ENCODE data around the gene EIF5. TPM values are rescaled to one million over a fixed set of nuclear protein-coding genes. Genes with fewer than 3 reads are reported as not detected.

EIF5 gene
- total RNA-seq, 1 experiment from 2014 or later = 392 TPM

DNA sequence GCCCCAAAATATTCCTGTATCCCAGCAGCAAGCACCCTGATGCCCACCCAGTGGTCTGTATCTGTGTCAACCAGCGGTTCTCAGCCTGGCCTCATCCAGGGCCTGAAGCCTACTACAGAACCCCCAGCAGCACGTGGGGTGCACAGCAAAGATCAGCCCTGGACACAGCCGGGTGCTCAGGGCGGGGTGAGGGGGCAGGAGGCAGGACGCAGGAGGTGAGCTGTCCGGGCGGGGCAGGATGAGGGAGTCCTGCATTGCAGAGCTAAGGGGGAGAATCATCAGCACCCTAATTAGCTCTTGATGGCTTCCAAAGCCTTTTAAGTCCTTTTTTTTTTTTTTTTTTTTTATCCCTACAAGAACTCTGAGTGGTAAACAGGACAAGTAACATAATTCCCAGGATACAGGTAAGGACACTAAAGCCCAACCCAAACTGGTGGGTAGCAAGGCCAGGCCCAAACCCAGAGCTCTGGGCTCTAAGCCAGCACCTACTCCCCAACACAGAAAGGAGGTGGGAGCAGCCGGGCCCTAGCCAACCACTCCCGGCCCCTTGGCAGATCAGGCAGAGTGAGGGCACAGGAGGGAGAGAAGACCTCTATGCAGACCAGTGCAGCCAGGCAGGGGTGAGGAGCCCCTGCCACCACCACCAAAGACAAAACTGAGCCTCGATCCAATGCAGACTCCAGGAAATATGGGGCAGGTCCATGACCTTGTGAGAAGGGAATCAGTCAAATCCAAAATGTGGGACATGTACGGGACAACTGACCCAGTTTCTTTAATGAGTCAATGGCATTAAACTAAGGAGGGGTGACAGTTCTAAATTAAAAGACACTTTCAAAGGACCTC lies 32.3 kb upstream of the EIF5 start:
- Histone ChIP-seq H3K36me3 (ENCODE audit: control insufficient read depth, insufficient read depth, low read length) (no peaks in the 10 kb centered on the region), H3K4me1 (no peaks in the 10 kb centered on the region), H3K27me3 (replicated peaks; ENCODE audit: control insufficient read depth, insufficient read depth, low read length) (no peaks in the 10 kb centered on the region), H3K9me3 (no peaks in the 10 kb centered on the region), H3K4me3 (ENCODE audit: low read depth, low read length) (no peak overlapping the region)
- no TSS peak for BruUV-seq (replicated peaks)
- no peak for DNase-seq
- CTCF ChIA-PET = no interaction called here
- no peaks in the 10 kb centered on the region for H3K27me3 Mint-ChIP-seq (ENCODE audit: insufficient read depth, unreplicated experiment)
- intact Hi-C loops (cut with micrococcal nuclease; ENCODE audit: unreplicated experiment) = no loop called here
- POLR2A ChIA-PET = interaction anchor here (0.6 kb wide), 1 partner anchor 28 kb away, joined by 3 read pairs; no protein-coding TSS in a partner anchor
- TF ChIP-seq, protein P1, sequence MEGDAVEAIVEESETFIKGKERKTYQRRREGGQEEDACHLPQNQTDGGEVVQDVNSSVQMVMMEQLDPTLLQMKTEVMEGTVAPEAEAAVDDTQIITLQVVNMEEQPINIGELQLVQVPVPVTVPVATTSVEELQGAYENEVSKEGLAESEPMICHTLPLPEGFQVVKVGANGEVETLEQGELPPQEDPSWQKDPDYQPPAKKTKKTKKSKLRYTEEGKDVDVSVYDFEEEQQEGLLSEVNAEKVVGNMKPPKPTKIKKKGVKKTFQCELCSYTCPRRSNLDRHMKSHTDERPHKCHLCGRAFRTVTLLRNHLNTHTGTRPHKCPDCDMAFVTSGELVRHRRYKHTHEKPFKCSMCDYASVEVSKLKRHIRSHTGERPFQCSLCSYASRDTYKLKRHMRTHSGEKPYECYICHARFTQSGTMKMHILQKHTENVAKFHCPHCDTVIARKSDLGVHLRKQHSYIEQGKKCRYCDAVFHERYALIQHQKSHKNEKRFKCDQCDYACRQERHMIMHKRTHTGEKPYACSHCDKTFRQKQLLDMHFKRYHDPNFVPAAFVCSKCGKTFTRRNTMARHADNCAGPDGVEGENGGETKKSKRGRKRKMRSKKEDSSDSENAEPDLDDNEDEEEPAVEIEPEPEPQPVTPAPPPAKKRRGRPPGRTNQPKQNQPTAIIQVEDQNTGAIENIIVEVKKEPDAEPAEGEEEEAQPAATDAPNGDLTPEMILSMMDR (IDR thresholded peaks at IDR 0.05; ENCODE audit: insufficient read depth in 1 of 2, low read depth in 1 of 2, low read length in 1 of 2, severe bottlenecking in 1 of 2, unreplicated experiment in 1 of 2) = no peak
- no peaks in the 10 kb centered on the region for H3K9me3 Mint-ChIP-seq (ENCODE audit: unreplicated experiment)
- H3K4me3 Mint-ChIP-seq (ENCODE audit: unreplicated experiment) = no peak overlapping the region
- H3K36me3 Mint-ChIP-seq (ENCODE audit: insufficient read depth, unreplicated experiment) = no peaks in the 10 kb centered on the region
- no peaks in the 10 kb centered on the region for H3K4me1 Mint-ChIP-seq (ENCODE audit: low read depth, unreplicated experiment)
- no peak overlapping the region for H3K27ac Mint-ChIP-seq (ENCODE audit: unreplicated experiment)

DNA sequence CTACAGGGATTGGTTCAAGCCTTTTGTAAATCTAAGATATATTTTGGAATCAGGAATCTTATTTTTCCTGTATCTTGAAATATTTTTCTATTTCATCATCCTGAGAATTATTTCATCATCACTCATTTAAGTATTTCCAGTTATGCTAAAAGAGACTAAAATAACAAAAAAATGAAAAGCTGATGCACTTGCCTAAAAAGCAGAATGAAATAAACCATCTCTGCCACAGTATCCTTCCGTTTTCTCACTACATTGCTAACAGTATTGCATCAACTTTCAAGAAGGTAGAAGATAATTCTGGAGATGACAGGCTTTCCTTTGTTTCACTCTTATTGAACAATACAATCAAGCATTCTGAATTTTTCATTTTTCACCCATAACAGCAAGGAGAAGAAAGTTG lies 31.1 kb upstream of the EIF5 start:
- intact Hi-C loops (cut with micrococcal nuclease; ENCODE audit: unreplicated experiment) = no loop called here
- no peak overlapping the region for H3K27ac Mint-ChIP-seq (ENCODE audit: unreplicated experiment)
- CTCF ChIA-PET = no interaction called here

DNA sequence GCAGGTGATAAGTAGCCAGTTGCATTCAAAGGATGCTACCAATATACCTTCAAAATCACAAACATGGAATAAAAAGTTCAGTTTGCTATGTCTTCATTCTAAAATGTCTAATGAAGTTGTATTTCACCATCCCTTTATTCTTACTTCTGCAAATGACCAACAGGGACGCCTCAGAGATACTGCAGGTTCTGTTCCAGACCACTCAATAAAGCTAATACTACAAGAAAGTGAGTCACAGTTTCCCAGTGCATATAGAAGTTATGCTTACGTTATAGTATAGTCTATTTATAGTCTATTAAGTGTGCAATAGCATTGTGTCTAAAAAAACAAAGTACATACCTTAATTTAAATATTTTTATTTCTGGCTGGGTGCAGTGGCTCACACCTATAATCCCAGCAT lies 29.3 kb upstream of the EIF5 start:
- Mint-ChIP-seq H3K4me1 (ENCODE audit: low read depth, unreplicated experiment) (no peaks in the 10 kb centered on the region), H3K27ac (ENCODE audit: unreplicated experiment) (no peak overlapping the region), H3K27me3 (ENCODE audit: insufficient read depth, unreplicated experiment) (no peaks in the 10 kb centered on the region), H3K36me3 (ENCODE audit: insufficient read depth, unreplicated experiment) (no peaks in the 10 kb centered on the region), H3K4me3 (ENCODE audit: unreplicated experiment) (no peak overlapping the region), H3K9me3 (ENCODE audit: unreplicated experiment) (no peaks in the 10 kb centered on the region)
- H3K9me3 ChIP-seq = no peaks in the 10 kb centered on the region
- intact Hi-C loops (cut with micrococcal nuclease; ENCODE audit: unreplicated experiment) = no loop called here
- no peak overlapping the region for H3K4me3 ChIP-seq (ENCODE audit: low read depth, low read length)
- H3K4me1 ChIP-seq = no peaks in the 10 kb centered on the region
- BruUV-seq (replicated peaks) = no TSS peak
- POLR2A ChIA-PET = no interaction called here
- DNase-seq = no peak
- H3K36me3 ChIP-seq (ENCODE audit: control insufficient read depth, insufficient read depth, low read length) = no peaks in the 10 kb centered on the region
- CTCF ChIA-PET = no interaction called here
- H3K27me3 ChIP-seq (replicated peaks; ENCODE audit: control insufficient read depth, insufficient read depth, low read length) = no peaks in the 10 kb centered on the region
- TF ChIP-seq, protein P1 (IDR thresholded peaks at IDR 0.05; ENCODE audit: insufficient read depth in 1 of 2, low read depth in 1 of 2, low read length in 1 of 2, severe bottlenecking in 1 of 2, unreplicated experiment in 1 of 2) = no peak

More for the DNA sequence above, 31.1 kb upstream of the EIF5 start:
- Mint-ChIP-seq H3K36me3 (ENCODE audit: insufficient read depth, unreplicated experiment) (no peaks in the 10 kb centered on the region), H3K9me3 (ENCODE audit: unreplicated experiment) (no peaks in the 10 kb centered on the region), H3K4me1 (ENCODE audit: low read depth, unreplicated experiment) (no peaks in the 10 kb centered on the region), H3K4me3 (ENCODE audit: unreplicated experiment) (no peak overlapping the region), H3K27me3 (ENCODE audit: insufficient read depth, unreplicated experiment) (no peaks in the 10 kb centered on the region)
- H3K4me1 ChIP-seq = no peaks in the 10 kb centered on the region
- H3K36me3 ChIP-seq (ENCODE audit: control insufficient read depth, insufficient read depth, low read length) = no peaks in the 10 kb centered on the region
- no TSS peak for BruUV-seq (replicated peaks)
- TF ChIP-seq, protein P1 (IDR thresholded peaks at IDR 0.05; ENCODE audit: insufficient read depth in 1 of 2, low read depth in 1 of 2, low read length in 1 of 2, severe bottlenecking in 1 of 2, unreplicated experiment in 1 of 2) = no peak
- H3K4me3 ChIP-seq (ENCODE audit: low read depth, low read length) = no peak overlapping the region
- DNase-seq = no peak
- H3K9me3 ChIP-seq = no peaks in the 10 kb centered on the region
- no peaks in the 10 kb centered on the region for H3K27me3 ChIP-seq (replicated peaks; ENCODE audit: control insufficient read depth, insufficient read depth, low read length)
- POLR2A ChIA-PET = no interaction called here
